ENCODE results near the gene HELT.
A peak's percentile ranks its signal among the peaks of the same experiment; 100 is the strongest.
"Not testable (repeated sequence)": the region's sequence is repeated elsewhere in the genome, so short reads cannot be mapped to it uniquely, and the experiment has no call there.

Gene HELT, protein sequence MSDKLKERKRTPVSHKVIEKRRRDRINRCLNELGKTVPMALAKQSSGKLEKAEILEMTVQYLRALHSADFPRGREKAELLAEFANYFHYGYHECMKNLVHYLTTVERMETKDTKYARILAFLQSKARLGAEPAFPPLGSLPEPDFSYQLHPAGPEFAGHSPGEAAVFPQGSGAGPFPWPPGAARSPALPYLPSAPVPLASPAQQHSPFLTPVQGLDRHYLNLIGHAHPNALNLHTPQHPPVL

DNA sequence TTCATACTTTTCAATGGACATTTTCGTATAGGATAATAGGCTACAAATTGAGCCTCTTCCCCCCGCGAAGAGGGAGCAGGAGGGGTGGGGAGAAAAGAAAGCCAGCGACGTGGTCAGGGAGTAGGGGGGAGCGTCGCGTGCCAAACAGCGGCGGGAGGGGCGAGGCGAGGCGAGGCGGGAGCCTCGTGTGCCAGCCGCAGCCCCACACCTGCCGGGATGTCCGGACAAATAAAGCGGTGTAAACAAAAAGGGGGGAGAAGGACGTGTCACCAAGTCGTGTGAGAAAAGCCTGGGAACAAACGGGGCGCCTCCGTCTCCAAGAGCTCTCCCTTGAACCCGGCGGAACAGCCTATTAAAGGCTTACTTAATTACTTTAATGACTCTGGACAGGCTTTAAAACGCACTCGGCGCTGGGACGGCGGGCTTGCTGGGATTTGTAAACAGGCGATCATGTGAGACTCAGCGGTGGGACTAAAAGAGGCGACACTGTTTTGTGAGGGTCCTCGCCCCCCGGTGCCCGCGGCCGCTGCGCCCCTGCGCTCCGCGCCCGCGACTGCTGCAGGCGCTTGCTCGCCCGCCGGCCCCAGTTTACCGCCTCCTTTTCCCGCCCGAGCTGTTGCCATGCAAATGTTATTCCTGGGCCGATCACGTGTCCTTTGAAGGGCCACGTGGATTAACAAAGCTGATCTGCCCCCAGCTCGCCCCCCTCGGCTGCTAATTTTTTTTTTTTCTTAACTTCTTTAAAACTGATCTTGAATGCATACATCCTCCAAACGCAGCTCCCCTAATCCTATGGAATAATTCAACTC lies at the start of gene HELT:
TSS of gene HELT (plus strand) at position 527 of the 809 bp plus-strand sequence. CDS start 439 bp downstream, outside the sequence.
- no peak for DNase-seq

DNA sequence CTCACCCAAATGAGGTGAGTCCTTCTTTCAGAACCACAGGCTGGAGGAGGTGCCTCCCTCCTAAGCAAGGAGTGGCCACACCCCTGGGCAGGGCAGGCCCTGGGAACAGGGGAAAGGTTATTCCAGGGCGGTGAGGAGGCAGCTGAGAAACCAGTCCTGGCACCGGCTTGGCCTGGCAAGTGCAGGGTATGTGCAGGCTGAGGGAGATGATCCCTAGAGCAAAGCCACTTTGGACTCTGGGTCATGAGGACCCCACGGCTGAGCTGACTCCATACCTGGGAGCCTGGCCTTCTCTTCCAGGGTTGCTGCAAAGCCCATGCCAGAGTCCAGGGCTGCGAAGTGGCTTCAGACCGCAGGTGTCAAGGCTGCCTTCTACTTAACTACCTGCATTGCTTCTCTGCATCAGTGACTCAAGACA lies 49.5 kb upstream of the HELT start:
- no peak for DNase-seq

DNA sequence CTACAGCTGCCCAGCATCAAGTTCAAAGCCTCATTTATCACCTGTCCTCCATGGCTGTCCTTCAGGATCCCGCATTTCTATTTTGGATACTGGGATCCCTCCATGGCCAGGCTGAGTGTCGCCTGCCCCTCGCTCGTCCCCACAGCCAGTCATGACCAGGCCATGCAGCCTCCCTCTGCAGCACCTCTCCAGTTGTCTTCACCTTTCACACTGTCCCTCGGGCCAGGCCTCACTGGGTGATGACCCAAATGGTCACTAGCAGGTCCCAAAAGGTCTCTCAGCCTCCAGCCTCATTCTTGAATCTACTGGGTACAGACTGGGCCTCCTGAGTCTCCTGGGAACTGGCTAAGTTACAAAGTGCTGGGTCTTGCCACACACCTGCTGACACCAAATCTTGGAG lies 48.7 kb upstream of the HELT start:
- no peak for DNase-seq

DNA sequence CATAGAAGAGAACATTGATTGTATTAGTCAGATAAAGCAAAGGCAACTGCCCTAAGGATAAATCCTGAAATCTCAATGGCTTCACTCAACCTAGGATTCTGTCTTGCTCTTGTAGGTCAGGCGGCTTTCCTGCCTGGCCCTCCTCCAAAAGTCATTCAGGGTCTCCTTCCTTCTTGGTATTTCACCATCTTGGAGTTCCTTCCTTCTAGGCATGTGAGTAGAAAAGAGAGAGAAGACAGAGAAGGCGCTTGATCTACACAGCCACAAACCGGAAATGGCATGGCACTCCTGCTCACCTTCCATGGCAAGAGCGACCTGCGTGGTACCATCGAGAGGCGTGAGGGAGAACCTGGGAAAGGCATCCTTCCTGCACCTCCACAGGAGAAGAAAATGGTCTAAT lies 45.3 kb upstream of the HELT start:
- DNase-seq: no peak

DNA sequence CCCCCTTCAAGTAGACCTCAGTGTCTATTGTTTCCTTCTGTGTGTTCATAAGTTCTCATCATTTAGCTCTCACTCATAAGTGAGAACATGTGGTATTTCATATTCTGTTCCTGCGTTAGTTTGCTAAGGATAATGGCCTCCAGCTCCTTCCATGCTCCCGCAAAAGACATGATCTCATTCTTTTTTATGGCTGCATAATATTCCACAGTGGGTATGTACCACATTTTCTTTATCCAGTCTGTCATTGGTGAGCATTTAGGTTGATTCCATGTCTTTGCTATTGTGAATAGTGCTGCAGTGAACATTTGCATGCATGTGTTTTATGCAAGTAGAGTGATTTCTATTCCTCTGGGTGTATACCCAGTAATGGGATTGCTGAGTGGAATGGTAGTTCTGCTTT lies 41.9 kb upstream of the HELT start:
- DNase-seq: not testable (repeated sequence)

DNA sequence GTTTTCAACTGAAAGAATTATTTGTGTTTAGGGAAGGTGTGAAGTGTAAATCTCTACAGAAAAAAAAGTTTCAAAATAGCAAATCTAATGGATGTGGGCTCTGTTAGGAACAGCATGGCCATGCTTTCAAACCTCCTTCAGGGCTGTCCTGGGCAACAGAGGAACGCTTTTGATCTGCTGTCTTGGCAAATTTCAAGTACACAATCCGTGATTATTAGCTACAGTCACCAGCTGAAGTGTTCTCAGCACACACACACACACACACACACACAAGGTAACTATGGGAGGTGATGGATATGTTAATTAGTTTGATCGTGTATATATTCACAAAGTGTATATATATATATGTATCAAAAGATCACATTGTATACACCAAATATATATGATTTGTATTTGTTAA lies 40.5 kb upstream of the HELT start:
- DNase-seq: no peak

DNA sequence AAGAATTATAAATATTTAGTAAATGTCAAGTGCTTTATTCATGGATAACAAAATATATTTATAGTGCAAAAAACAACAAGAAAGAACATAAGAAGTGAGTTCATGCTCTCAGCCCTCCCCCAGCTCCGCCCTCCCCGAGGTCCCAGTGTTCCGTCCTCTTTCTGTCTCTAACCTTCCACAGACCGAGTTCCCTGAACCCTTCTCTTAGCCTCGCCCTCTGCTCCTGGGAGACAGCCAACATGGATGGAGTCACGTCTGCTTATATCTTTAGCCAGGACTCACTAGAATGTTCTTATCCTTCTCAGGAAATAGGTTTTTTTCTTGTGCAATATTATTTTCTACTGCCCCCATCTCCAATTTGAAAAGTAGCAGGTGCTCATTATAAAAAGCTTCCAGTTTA lies 40.1 kb upstream of the HELT start:
- DNase-seq: no peak

DNA sequence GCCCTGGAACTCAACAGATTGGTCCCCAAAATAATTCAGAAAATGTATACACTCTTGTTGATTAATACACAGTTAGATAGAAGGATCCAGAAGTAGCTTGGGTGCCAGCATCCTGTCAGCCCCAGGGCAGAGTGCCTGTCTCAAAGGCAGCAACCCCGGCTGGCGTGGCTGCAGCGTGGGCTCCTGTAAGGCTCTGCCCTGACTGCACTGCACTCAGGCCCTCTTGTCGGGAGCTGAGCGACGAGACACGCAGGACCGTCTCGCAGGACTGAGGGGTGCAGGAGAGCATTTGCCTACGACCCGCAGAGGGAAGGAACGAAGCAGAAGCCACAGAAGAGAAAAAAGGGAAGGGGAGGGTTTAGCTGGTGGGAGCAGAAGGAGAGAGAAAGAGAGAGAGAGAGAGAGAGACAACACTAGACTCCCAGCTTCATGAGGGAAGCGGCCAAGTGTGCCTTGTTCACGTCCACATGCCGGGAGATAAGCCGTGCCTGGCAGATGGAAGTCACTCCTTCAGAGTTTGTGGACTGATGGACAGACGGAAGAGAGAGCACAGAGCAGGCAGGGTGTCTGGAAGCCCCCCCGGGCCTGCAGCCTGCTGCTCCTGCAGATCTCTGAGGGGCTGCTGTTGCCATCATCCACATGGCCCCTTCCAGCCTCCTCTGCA lies 38.7 kb upstream of the HELT start:
- DNase-seq: no peak

DNA sequence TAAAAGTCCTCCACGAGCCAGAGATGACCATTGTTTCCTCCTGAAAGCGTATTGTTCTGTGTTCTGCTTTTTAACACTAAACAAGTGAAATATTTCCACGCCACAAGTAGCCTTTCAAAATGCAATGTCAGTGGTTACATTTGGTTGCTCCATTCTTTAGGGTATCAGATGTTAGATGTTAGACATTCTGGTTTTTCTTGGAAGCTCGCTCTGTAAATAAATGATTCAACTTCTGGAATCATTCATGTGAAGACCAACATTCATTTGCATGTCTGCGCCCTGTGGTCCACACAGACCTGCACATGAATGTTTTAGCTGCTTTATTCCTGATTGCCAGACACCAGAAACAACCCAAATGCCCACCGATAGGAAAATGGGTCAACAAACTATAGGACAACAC lies 38.0 kb upstream of the HELT start:
- DNase-seq: no peak

DNA sequence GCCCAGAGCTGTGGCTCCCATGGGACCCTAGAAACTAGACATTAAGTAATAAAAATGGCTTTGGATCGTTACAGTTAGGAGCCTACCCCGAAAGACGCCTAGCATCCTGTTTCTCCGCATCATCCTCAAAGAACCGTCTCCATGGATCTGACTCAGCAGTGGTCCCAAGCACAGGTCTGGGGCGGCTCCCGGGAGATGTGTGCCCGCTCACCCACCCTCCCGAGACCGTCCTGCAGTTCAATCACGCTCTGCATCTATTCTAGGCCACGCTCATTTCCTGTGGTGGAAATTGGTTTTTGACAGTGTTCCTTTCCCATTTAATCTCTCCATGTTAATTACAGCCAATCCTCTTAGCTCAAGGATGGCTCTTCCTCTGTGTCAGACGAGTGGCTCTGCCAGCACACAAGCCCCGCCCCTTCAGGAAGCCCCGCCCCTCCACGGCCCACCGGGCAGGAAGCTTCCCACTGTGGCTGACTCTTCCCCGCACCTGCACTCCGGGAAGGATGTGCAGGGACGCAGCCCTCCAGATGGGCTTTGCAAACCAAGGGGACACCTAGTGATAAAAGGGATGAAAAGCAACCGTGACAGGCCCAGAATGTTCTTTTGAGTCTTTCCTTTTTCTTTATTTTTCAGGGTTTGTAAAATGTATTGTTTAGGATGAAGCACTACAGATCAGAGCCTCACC lies 34.5 kb upstream of the HELT start:
- DNase-seq: peak; percentile 2

DNA sequence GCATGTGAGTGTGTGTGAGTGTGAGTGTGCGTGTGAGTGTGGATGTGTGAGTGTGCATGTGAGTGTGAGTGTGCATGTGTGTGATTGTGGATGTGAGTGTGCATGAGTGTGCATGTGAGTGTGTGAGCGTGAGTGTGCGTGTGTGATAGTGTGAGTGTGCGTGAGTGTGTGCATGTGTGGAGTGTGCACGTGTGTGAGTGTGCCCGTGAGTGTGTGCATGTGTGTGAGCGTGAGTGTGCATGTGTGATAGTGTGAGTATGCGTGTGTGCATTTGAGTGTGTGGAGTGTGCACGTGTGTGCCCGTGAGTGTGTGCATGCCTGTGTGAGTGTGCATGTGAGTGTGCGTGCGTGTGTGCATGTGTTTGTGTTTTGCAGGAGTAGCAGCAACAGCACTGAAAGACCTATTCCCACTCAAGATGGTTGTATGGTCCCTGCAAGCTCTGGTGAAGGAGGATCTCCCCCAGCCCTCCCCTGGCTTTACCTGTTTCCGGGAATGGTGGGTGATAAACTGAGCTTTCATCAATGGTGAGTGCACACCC lies 30.7 kb upstream of the HELT start:
- no peak for DNase-seq

DNA sequence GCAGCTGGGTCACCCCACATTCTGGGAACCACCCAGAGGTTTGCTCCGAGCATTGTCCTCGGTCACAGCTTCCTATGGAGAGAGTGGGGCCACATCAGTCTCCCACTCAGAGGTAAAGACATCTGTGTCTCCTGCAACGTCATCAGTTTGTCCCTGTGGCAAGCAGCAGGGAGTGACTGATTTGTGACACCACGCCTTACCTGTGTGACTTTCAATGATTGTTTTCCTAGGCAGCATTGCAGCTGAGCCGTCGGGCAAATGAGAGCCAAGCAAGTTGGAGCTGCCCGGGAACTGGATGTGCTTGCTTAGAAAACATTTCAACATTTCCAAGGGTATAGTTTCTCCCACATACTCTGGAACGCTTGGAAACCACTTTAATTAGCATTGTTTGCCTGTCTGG lies 29.7 kb upstream of the HELT start:
- no peak for DNase-seq

DNA sequence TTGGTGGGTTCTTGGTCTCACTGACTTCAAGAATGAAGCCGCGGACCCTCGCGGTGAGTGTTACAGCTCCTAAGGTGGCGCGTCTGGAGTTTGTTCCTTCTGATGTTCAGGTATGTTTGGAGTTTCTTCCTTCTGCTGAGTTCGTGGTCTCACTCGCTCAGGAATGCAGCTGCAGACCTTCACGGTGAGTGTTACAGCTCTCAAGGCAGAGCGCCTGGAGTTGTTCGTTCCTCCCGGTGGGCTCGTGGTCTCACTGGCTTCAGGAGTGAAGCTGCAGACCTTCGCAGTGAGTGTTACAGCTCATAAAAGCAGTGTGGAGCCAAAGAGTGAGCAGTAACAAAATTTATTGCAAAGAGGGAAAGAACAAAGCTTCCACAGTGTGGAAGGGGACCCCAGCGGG lies 29.0 kb upstream of the HELT start:
- not testable (repeated sequence) for DNase-seq

DNA sequence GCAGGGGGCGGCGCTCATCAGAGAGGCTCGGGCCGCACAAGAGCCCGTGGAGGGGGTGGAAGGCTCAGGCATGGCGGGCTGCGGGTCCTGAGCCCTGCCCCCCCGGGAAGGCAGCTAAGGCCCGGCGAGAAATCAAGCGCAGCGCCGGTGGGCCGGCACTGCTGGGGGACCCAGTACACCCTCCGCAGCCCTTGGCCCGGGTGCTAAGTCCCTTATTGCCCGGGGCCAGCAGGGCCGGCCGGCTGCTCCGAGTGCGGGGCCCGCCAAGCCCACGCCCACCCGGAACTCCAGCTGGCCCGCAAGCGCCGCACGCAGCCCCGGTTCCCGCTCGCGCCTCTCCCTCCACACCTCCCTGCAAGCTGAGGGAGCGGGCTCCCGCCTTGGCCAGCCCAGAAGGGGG lies 28.2 kb upstream of the HELT start:
- DNase-seq: not testable (repeated sequence)

DNA sequence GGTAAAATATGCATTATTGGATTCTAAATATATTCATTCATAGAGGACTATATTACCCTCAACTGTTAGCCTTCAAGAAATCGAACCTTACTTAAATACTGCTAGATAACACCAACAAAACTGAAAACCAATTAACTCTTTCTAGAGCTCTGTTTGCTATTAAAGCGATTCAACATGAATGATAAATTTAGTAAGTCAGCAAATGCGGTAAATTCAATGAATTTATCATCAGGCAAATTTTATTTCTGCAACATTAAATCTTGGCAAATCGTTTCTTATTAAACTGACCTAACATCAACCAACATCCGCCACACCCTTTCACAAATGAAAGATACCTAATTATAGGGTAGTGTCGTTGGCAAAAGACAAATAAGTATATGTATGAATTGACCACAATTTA lies 26.4 kb upstream of the HELT start:
- DNase-seq: no peak

DNA sequence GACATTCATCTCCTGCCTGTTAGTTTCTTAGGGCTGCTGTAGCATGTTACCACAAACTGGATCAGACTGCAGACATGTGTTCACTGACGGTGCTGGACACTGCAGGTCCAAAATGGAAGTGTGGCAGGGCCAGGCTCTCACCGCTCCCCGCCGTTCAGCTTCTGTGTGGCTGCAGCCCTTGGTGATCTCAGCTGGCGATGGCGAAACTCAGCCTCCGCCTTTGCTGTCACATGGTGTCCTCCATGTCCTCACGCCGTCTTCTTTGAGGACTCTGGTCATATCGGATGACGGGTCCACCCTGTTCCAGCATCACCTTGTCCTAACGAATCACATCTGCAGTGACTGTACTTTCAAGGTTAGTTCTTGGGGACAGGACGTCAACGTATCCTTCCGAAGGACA lies 25.9 kb upstream of the HELT start:
- DNase-seq: no peak

DNA sequence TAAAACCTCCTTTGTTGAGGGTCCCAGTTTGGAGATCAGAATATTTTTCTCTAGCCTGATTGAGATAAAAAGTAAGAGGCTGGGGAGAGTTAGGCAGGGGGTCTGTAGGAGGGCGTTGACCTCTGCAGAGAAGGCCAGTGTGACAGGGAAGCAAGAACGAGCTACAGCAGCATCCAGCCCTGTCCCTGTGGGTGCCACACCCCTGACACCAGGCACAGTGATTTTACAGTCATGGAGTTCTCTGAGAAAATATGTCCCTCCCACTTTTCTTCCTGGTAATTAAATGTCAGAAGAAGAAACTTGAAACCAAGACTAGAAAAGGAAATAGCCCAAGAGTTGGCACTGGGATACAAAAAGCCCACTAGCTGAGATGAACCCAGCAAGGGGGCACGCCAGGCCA lies 25.0 kb upstream of the HELT start:
- no peak for DNase-seq

DNA sequence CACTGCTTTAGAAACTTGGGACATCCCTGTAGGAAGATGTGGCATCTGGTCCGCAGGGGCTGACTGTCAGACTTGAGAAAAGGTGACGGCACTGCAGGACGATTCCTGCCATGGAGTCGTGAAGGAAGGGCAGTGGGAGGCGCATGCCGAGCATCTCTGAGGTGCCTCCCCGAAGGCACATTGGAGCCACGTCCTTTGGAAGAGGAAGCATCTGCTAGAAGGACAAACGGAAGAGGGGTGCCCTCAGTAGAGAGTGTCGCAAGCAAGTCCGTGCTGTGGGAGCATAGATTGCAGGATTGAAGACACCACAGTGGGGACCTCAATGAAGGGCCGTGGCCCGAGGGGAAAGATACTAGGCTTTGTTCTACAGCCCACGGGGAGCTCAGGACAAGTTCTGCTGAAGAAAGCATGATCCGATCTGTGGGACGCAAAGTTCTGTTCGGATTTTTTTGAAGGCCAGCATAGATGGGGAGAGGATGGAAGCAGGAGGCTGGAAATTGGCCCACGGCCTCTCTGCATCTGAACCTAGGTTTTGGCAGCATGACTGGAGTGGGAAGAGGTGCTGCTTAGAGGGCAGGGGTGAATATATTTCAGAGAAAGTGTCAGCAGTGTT lies 24.2 kb upstream of the HELT start:
- no peak for DNase-seq

DNA sequence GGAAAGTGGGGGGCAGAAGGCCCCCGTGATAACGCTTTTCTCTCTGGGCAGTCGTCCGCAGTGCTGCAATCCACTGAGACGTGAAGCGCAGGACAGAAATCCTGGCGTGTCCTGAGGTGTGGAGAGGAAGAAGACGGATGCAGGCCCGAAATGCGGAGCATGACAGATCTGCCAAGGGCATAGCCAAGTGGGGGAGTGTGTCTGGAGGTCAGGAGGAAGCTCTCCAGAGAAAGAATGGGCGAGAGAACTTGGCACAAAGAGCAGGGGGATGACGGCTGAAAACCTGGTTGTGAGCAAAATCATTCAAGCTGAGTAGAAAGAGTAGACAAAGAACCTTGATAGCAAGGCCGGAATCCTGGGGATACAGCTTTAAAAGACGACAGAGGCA lies 23.7 kb upstream of the HELT start:
- no peak for DNase-seq

DNA sequence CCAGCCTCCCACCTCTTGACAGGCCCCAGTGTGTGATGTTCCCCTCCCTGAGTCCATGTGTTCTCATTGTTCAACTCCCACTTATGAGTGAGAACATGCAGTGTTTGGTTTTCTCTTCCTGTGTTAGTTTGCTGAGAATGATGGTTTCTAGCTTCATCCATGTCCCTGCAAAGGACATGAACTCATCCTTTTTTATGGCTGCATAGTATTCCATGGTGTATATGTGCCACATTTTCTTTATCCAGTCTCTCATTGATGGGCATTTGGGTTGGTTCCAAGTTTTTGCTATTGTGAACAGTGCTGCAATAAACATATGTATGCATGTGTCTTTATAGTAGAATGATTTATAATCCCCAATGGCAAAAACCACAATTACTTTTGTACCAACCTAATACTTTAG lies 20.6 kb upstream of the HELT start:
- not testable (repeated sequence) for DNase-seq

DNA sequence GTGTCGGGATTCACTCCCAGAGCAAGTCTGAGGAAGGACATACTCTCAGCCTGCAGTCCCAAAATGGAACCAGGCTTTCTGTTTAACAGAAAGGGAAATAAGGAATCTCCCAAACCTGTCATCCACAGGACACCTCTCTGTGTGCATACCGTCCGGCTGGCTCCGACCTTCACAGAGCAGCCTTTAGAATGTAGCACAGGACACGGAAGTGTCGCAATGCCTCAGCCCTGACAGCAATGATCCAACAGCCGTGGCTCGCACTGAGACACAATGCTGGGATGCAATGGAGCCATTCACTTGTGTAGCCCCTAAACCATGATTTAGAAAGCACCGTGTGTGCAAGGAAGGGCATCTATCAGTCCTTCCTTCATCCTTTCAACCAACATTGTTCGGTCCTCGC lies 15.5 kb upstream of the HELT start:
- DNase-seq: no peak

DNA sequence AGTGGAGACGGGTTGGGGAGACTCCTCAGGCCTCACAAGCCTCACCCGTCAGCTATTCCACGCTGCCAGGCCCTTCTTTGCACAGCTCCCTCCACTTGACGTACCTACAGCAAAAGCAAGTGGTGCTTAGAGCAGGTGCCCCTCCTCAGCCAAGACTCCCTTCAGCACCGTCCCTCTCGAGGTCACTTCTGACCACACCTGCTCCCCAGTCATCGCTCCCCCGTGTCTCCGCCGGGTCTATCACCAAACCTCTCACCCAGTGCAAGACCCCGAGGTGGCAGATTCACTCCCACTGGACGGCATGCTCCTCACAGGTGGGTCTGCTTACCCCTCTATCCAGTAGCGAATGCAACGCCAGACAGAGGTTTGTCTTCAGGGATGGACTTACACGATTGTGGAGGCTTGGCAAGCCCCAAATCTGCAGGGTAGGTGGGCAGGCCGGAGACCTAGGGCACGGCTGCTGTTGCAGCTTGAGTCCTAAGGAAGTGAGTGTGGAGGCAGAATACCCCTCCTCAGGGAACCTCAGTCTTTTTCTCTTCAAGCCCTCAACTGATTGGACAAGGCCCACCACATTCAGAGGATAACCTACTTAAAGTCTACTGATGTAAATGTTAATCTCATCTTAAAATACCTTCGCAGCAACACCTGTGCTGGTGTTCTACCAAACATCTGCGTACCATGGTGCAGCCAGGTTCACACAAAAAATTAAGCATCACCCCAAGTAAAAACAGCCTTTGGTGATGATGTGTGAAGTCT lies 14.5 kb upstream of the HELT start:
- no peak for DNase-seq

Data from NCI-H187 treated with DMSO at 0.1 percent for 48 hours (cell line).